ENCODE results near the gene GALNT9.
"Not testable (repeated sequence)": the region's sequence is repeated elsewhere in the genome, so short reads cannot be mapped to it uniquely, and the experiment has no call there.

The GALNT9 gene

GRCh38 chr12:132358241-132359225 lies 29.1 kb upstream of the GALNT9 start:
- not testable (repeated sequence) for DNase-seq

- no peak for DNase-seq
Observed at GRCh38 chr12:132357623-132358186, 28.3 kb upstream of the GALNT9 start.

- DNase-seq, result no peak
Observed at GRCh38 chr12:132356691-132357622, 27.6 kb upstream of the GALNT9 start.

GRCh38 chr12:132355742-132356681 lies 26.6 kb upstream of the GALNT9 start:
- no peak for DNase-seq

- no peak for DNase-seq
Observed at GRCh38 chr12:132354982-132355680, 25.7 kb upstream of the GALNT9 start.

- DNase-seq, result no peak
Observed at GRCh38 chr12:132354211-132354981, 25.0 kb upstream of the GALNT9 start.

GRCh38 chr12:132353811-132354210 lies 24.4 kb upstream of the GALNT9 start:
- no peak for DNase-seq

- no peak for DNase-seq
Observed at GRCh38 chr12:132352896-132353800, 23.8 kb upstream of the GALNT9 start.

- no peak for DNase-seq
Observed at GRCh38 chr12:132351751-132352495, 22.5 kb upstream of the GALNT9 start.

- DNase-seq, result no peak
Observed at GRCh38 chr12:132349501-132350131, 20.2 kb upstream of the GALNT9 start.

- DNase-seq, result no peak
Observed at GRCh38 chr12:132348176-132348575, 18.8 kb upstream of the GALNT9 start.

- no peak for DNase-seq
Observed at GRCh38 chr12:132347176-132347855, 17.9 kb upstream of the GALNT9 start.

- DNase-seq, result no peak
Observed at GRCh38 chr12:132346471-132347175, 17.2 kb upstream of the GALNT9 start.

- no peak for DNase-seq
Observed at GRCh38 chr12:132345561-132346200, 16.3 kb upstream of the GALNT9 start.

GRCh38 chr12:132345126-132345525 lies 15.7 kb upstream of the GALNT9 start:
- no peak for DNase-seq

GRCh38 chr12:132344601-132345000 lies 15.2 kb upstream of the GALNT9 start:
- DNase-seq, result no peak
